Stimulated activated CD8-positive, alpha-beta memory T cell treated with anti-CD3 and anti-CD28 coated beads, Interleukin-2, amount 100 ng/mL, for 1 hour (primary cell): ENCODE measurements around the gene P2RX2.

Experiments used
- DNase-seq, 2 donors: peaks; one replicate each; pipeline ENCODE4 v3.0.0-alpha.2; 2020; ENCODE audit warnings: low read depth in 2 of 2

P2RX2 gene

DNA sequence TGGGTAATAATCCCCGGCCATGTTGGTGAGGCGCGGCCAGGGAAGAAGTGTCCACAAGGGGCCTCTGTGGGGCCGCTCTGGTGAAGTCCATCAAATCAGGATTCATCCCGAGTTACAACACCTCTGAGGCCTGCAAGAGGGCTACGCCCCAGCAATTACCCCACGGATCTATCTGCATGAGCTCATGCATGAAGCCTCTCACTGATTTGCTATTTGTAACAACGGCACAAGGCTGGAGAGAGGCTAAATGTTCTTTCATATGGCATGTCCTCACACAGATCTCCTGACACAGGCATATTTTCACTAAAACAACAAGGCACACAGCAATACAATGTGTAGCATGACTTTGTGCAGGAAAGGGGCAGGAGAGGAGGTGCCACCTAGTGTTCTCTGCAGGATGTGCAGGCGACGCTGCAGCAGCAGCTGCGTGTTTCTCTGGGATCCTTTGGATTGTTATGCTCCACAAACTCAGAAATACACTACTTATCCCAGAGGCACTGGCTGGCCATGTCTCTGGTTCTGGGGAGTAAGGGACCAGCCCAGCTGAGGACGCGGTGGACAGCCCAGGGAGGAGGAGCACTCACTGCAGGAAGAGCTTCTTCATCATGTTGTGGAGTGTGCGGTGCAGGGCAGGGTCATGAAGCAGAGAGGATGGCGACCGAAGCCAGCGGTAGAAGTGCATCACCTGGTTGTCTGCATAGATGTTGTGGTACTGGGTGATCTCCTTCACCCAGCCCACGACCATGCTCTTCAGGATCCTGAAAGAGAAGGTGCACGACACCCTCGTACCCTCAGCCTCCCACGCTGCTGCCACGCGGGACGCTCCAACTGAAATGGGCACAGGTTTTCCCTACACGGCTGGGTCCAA, 20.2 kb downstream of the P2RX2 start:
- no peak for DNase-seq

DNA sequence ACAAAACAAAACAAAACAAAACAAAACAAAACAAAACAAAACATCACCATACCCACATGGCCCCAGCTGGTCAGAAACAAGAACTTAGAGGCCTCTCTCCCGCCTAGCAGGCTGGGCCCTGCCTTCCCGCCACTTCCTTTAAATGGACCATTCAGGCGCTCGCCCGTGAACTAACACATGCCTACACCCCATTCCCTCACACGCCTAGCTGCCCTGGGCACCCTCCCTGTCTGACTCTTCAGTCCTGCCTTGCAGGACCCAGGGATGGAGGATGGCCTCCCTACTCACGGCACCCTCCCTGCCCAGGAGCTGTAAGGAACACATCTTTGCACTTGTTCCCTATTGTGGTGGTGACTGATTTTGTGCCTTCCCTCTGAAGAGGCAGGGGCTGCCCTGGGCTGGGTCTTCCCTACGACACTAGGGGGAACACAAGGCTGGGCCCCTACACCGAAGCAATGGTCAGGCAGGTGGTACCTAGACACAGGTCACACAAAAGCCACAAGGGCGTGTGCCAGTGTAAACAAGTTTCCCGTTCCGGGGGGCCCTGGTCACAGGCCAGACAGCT, 21.5 kb downstream of the P2RX2 start:
- no peak for DNase-seq

DNA sequence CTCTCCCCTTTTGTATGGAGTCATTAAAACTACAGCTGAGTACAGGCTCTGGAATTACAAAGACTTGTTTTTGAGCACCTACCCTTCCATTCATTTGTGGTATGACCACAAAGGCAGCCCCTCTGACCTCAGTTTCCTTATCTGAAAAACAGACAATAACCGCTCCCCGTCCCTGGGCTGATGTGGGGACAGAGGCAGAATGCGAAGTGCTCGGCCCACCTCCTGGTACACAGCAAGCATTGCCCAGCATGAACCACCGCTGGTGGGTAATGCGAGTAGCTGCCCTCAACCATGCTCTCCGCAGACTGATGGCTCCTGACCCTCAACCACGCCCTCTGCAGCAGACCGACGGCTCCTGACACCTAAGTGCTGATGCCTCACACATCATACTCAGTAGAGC, 22.4 kb downstream of the P2RX2 start:
- no peak for DNase-seq

DNA sequence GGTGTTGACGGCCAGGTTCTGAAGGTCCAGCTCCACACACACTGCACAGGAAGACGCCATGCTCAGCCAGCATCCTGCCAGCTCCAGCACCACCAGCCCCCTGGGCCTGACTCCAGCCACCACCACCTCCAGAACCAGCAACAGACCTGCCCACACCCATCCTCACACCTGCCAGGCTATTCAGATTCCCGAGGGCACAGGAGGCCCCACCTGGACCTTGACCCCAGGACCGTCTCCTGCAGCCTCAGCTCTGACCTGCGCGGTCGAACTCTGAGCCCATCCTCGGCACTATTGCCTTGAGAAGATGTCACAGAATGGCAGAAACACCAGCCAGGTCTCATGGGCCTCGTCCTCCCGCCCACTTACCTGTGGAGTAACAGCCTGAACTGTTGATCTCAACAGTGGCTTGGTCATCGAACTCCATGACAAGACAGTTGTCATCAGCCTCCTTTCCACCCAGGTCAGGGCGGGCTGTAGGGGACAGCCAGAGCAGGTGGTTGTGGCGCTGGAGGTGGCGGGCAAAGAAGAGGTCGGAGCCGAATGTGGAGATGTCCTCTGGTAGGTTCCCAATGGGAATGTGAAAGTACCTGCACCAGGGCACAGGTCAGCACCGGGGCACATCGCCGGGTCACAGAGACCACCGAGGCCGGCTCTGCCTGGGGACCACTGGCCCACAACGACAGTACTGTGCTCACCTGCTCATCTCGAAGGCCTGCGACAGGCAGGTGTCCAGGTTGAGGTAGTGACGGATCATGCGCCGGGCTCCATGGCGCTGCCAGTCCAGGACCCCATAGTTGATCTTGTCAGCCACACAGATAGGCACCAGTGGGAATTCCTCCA, 23.5 kb downstream of the P2RX2 start:
- DNase-seq: no peak

DNA sequence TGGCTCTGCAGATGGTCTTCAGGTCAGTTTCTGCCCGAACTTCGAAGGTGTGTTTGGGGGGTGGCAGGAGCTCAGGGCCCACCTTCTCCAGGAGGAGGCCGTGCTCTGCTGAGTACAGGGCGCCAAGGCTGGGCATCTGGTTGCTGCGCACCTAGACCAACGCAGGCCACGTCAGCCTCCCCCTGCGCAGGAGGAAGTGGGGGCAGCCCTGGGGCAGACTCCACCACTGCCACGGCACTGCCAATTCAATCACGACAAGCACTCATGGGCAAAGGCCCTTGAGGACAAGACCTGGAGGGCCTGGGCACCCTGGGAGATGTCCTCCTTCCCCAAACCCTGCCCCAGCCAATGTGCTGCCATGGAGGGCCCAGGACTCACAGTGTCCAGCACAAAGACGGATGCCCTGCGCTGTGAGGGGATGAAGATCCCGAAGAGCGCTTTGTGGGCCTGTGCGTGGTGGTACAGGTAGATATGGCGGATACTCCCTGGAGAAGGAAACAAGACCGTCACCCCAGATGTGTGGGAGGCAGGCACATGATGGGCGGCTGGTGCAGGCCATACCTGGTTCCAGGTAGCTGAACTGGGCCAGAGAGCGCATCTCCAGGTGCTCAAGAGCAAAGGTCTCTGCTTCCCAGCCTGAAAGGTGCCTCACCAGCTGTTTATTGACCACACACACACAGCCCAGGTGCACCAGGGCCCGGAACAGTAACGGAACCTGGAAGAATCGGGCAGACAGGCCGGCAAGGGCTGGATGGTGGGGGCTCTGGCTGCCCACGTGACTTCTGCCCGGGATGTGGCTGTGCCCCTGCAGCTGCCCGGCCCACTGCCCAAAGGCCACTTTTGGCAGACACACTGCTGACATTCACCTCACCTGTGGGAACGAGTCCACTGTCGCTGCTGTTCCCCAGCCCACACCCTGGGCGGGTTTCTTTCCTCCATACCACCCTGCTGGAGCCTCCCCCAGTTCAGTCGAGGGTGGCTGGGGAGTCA, 24.6 kb downstream of the P2RX2 start:
- DNase-seq: no peak

DNA sequence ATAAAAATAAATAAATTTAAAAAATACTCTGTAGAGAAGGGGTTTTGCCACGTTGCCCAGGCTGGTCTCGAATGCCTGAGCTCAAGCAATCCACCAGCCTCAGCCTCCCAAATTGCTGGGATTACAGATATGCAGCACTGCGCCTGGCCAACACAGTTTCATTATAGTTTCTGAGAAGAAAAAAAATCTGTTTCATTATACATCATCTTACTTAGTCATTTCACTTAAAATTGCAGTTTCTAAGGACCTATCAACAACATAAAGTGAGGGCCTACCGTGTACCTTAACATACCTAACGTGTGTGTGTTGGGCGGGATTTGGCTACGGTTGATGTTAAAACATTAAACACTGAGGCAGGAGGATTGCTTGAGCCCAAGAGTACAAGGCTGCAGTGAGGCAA, 28.3 kb downstream of the P2RX2 start:
- DNase-seq: no peak

DNA sequence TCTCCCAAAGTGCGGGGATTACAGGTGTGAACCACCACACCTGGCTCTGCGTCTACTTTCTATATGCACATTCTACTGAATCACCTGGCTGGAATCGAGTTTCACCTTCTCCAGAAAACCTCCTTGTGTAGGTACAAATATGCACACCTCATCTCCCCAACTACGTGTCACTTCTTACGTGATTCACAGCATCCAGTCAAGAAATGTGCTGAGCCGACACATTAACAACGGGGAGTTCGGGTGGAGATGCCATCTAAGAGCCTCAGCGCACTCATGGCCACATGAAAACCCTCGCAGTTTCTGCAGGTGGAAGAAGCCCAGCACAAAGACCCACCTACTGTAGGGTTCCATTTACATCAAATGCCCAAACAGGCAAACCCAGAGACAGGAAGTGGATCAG, 29.3 kb downstream of the P2RX2 start:
- no peak for DNase-seq

DNA sequence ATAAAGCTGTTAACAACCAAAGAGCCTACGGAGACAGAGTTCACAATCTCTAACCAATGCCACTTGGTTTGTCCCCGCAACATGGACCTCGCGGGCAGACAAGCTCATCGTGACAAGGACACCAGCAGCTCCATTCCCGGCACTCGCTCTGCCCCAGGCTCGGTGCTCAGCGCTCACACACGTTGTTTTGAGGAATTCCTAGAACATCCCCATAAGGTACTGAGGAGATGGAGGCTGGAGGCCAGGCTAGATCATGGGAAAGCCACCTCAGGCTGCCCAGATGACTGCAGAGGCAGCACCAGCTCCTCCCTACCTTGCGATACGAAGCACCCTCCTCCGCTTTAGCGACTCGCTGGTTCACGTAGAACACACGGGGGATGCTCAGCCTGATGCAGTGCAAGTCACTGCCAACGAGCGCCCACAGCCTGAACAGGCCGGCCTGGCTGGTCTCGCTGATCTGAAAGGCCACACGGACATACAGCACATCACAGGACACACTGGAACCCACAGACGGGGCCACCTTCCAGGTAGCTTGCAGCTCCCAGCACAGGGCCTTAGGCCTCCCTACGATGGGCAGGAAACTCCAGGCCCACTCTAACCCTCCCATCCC, 30.1 kb downstream of the P2RX2 start:
- DNase-seq: no peak

DNA sequence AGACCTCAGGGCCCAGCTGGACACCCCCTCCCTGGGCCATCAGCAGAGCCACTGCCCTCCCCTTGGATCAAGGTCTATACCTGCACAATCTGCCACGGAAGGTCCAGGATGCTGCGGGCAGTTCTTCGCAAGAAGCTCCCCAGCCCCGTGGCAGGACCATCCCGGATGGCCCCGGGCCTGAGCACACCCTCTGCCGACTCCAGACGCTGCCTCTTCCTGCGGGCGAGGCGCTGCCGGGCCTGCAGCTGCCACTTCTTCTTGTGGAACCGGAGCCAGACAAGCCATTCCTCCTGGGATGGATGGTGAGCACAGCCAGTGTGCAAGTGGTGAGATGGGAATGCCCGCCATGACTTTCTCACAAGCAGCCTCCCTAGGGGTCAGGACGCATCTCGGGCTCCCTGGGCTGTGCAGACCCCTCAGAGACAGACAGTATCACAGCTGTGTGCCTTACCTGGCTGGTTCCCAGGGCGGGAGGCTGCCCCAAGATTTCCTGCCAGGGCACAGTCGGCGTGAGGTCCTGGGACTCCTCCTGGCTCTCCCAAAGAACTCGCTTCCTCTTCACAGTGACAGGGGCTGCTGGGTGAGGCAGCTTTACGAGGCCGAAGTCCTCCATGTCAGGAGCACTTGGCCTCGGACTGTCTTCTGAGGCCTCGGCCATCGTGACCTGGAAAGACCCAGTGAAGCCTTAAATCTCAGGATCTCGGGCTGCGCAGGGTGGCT, 30.8 kb downstream of the P2RX2 start:
- DNase-seq: no peak

DNA sequence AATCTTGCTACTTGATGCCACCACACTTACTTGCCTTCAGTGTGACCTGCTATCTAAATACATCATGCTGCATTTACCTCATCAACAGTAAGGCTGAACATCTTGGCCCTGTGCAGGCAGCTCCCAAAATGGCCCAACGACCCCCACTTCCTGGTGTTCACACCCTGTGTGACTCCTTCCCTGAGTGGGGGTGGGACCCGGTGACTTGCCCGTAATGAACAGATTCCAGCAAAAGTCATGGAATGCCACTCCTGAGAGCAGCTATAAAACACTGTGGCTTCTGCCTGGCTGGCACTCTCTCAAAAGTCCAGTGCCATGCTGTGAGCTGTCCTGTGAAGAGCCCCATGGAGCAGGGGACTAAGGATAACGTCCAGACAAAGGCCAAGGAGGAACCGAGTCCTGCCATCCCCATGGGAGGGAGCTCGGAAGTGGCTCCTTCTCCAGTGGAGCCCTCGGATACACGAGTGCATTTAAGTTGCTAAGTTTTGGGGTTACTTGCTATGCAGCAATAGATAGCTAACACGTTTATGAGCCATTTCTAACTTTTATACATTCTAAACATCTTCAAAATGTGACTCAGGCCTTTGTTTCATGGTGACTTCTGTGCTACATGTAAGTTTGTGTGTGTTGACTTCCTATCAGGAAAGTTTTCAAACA, 33.0 kb downstream of the P2RX2 start:
- DNase-seq: no peak

DNA sequence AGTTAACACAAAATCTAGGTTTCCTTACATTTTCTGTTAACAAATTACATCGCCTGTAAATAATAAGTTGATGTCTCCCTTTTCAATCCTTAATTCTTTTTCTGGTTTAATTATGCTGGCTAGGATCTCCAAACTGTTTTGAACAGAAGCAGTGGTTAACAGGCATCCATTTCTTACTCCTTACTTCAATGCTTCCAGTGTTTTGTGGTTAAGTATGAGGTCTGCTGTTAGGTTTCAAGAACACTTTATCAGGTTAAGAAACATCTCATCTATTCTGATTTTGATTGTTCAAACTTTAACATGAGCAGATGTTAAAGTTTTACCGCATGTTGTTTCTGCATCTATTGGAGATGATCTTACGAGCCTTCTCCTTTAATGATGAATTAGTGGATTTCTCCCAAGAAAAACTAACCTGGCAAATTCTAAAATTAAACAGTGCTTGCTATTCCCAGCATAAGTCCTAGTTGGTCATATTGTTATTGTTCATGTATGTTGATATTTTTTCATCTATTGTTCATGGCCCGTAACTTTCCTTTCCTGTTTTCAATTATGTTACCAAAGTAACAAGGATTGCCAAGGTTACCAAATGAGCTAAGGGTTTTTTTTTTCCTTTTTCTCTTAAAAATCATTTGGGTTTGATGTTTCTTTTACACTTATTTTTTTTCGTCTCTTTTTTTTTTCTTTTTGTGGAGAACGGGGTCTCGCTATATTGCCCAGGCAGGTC, 35.2 kb downstream of the P2RX2 start:
- DNase-seq: no peak

DNA sequence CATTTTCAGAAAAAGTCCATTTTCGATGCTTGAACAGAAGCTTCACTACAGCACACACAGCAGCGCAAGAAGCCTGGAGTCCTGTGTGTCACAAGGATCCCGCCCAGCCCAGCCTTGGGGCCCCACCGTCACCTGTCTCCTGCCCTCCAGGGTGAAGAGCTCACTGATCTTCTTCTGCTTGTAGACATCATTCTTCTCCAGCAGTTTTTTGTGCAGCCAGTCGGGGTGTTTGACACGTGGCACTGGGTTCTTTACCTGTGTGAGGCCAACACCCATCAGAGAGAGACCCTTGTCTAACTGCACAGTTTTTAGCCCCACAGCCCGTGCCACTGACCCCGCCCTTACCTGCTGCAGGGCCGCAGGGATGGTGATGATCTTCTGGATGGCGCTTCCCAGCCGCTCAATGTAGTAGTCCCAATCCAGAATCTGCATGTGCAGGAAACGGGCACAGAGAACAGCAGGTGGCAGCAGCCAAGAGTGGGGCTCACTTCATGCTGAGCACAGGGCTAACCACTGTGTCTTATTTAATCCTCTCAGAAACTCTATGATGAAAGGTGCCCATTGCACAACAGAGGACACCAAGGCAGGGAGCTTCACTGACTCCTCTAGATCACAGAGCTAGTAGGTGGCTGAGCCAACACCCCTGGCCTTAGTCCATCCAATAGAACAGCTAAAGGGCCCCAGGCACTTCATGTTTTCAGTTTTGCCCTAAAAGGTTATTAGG, 38.6 kb downstream of the P2RX2 start:
- no peak for DNase-seq

DNA sequence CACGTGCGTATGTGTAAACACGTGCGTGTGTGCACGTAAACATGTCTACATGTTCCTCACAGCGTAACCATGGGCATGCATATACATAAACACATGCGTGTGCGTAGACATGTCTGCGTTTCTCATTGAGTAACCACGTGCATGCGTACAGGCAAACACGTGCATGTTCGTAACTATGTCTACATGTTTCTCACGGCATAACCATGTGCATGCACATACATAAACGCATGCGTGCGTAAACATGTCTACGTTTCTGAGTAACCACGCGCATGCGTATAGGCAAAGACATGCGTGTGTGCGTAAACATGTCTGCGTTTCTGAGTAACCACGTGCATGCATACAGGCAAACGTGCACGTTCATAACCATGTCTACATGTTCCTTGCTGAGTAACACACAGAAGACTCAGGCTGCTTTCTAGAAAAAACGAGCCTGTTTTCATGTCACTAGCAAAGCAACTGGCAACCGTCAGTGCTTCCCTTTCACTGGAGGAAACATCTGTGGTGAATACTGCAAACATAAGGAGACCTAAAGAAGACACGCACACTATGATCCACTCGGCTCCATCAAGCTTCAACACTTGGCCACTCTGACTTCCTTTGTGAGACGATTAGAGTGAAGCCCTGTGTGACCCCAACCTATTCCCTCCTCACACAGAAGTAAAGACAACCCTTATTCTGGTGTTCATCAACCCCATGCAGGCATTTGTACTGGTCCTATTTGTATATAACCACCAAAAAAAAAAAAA, 39.7 kb downstream of the P2RX2 start:
- no peak for DNase-seq

DNA sequence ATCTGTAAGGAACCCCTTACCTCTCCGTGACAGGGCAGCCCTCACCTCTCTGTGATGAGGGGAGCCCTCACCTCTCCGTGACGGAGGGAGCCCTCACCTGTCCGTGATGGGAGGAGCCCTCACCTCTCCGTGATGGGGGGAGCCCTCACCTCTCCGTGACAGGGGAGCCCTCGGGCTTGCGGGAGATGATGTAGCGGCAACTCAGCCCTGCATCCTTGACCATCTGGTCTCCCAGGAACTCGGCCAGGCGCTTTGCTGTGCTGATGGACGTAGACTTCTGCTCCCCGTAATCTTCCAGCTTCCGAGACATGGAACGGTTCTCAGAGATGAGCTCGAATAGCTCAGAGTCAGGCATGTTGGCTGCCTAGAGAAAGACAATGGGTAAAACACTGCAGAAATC, 40.6 kb downstream of the P2RX2 start:
- DNase-seq: no peak

DNA sequence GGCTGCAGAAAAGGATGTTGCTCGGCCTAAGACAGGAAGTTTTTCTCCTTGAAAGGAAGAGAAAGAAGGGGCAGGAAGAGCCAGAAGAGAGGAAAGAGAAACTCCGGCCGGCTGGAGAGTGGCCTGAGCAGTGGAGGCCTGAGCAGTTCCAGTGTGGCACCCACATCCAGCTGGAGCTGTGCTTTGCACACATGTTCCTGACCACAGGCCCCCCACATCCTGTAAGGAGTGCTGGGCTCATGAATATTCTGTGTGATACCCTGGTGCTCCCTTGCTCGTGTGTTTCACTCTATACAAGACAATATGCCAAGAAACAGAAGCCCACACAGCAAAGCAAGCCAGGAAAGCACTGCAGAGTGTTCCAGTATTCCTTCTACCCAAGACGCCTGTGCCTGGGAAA, 41.5 kb downstream of the P2RX2 start:
- DNase-seq: no peak

DNA sequence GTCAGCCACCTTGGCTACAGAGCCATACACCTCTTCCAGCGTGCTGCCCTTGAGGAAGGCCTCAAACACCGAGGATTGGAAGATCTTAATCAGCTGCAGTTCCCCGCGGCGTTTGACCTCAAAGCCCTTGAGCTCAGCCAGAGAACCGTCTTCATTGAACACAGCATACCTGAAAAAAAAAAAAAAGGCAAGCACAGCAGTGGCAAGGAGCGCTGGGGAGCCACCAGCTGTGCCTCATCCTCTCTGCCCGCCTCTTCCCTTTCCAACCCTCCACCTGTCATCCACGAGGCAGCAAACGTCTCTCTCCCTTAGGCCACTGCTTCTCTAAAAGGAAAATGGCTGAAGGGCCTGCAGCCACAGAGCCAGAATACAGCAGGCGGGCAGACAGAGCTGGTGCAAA, 42.4 kb downstream of the P2RX2 start:
- DNase-seq: no peak

DNA sequence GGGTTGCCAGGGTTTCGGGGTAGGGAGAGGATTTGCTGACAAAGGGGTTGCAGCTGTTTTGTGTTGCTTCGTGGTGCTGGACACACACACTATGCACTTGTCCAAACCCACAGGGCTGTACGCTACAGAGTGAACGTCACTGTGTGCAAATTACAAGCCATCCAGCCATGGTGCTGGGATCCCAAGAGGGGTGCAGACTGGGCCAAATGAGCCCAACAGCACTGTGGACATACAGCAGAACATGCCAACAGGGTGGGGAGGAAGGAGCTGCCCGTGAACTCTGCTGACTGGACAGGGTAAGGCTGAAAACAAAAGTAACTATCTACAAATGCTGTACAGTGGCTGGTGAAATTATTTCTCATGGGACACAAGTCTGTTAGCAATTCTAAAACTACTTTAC, 43.4 kb downstream of the P2RX2 start:
- no peak for DNase-seq
